Measurements from ENCODE around the gene XKR3.
"Not testable (repeated sequence)": the region's sequence is repeated elsewhere in the genome, so short reads cannot be mapped to it uniquely, and the experiment has no call there.

XKR3 gene

DNA sequence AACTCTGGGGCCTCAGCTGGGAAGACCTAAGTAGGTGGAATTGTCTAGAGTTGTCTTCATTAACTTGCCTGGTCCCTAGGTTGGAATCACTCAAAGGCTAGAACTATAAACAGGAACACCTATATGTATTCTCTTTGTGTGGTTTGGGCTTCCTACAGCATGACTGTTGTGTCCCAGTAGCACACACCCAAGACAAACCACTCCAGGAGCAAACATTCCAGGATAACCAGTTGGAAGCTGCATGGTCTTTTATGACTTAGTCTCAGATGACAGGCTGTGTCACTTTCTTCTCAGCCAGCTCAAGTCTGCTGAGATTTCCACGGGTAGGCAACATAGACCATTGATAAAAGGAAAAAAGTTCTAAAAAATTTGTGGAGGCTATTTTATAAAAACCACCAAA, 90.9 kb downstream of the XKR3 start:
- DNase-seq = not testable (repeated sequence)

Measured in COR-L47 (cell line).